Measurements from ENCODE around the gene CA14.

GRCh38 chr1:150256554-150257341 is 826 bp upstream of the CA14 start:
- no peak for TF ChIP-seq CTCF (IDR thresholded peaks at IDR 0.05; ENCODE audit: insufficient read depth, low read length)
- no peak for TF ChIP-seq POLR2AphosphoS5 (IDR thresholded peaks at IDR 0.05; ENCODE audit: low read depth)

All from HL-60 (cell line).